HepG2 (cell line): ENCODE data around the gene MAMSTR. TPM values are rescaled to one million over a fixed set of nuclear protein-coding genes. Genes with fewer than 3 reads are reported as not detected.

Experiments used
- ETV5 ChIP-seq: IDR thresholded peaks from 2 replicates; pipeline ENCODE4 v1.6.1; 2018; ENCODE audit warnings: missing biosample characterization, missing genetic modification reagents, inconsistent platforms, borderline replicate concordance
- FOXA3 ChIP-seq: IDR thresholded peaks from 2 replicates; pipeline ENCODE4 v1.6.1; 2016; ENCODE audit warnings: missing genetic modification reagents, missing compliant biosample characterization
- GATAD2A ChIP-seq: IDR thresholded peaks from 2 replicates; pipeline ENCODE4 v1.6.1; 2016
- HNF4A ChIP-seq: sonication (generic); formaldehyde crosslinking; IDR thresholded peaks from 2 replicates; pipeline ENCODE4 v1.4.0; 2020; ENCODE audit warnings: missing genetic modification reagents
- KDM1A ChIP-seq: IDR thresholded peaks from 2 replicates; pipeline ENCODE4 v1.6.1; 2016; ENCODE audit warnings: missing compliant biosample characterization
- MED1 ChIP-seq: sonication (generic); formaldehyde crosslinking; IDR thresholded peaks from 2 replicates; pipeline ENCODE4 v1.4.0; 2020; ENCODE audit warnings: missing genetic modification reagents
- MEIS2 ChIP-seq: sonication (generic); formaldehyde crosslinking; IDR thresholded peaks from 2 replicates; pipeline ENCODE4 v1.9.0; 2021; ENCODE audit warnings: mild to moderate bottlenecking, missing genetic modification reagents
- MTA1 ChIP-seq: sonication (generic); formaldehyde crosslinking; IDR thresholded peaks from 2 replicates; pipeline ENCODE4 v1.4.0; 2020; ENCODE audit warnings: missing genetic modification reagents, mild to moderate bottlenecking, borderline replicate concordance
- PCBP2 ChIP-seq: fragments of 200-400 bp; formaldehyde crosslinking; optimal IDR thresholded peaks from 2 replicates; pipeline ENCODE3; 2018; ENCODE audit warnings: low read length, low read depth; ENCODE audit not compliant: poor library complexity, severe bottlenecking
- POLR2A ChIP-seq, 2 experiments: IDR thresholded peaks; 2 replicates each; pipeline ENCODE4 v1.6.1; 2011; ENCODE audit warnings: low read depth in 2 of 2, low read length in 2 of 2, mild to moderate bottlenecking in 1 of 2, moderate library complexity in 1 of 2; ENCODE audit not compliant: insufficient read depth in 1 of 2
- RBFOX2 ChIP-seq: fragments of 200-400 bp; formaldehyde crosslinking; IDR thresholded peaks from 2 replicates; pipeline ENCODE4 v1.6.1; 2017; ENCODE audit warnings: low read depth, mild to moderate bottlenecking, low read length
- SOX5 ChIP-seq: IDR thresholded peaks from 2 replicates; pipeline ENCODE4 v1.6.1; 2016; ENCODE audit warnings: borderline replicate concordance
- SOX6 ChIP-seq, 2 experiments: fragments of 450-650 bp in 1 of 2; sonication (generic) in 1 of 2; formaldehyde crosslinking in 1 of 2; IDR thresholded peaks; 2 replicates each; pipeline versions ENCODE4 v1.4.0 to v1.6.1; 2017 to 2020; ENCODE audit warnings: antibody characterized with exemption in 1 of 2, mild to moderate bottlenecking in 1 of 2, missing genetic modification reagents in 1 of 2
- TBL1XR1 ChIP-seq: fragments of 150-350 bp; IDR thresholded peaks from 2 replicates; pipeline ENCODE4 v1.6.1; 2014; ENCODE audit warnings: borderline replicate concordance, low read length; ENCODE audit not compliant: partially characterized antibody
- ZNF10 ChIP-seq: sonication (generic); formaldehyde crosslinking; IDR thresholded peaks from 2 replicates; pipeline ENCODE4 v1.4.0; 2020; ENCODE audit warnings: mild to moderate bottlenecking, low read depth, missing genetic modification reagents, borderline replicate concordance
- ZNF431 ChIP-seq: sonication (generic); formaldehyde crosslinking; IDR thresholded peaks from 2 replicates; pipeline ENCODE4 v1.9.0; 2022; ENCODE audit warnings: missing genetic modification reagents, low read depth, mild to moderate bottlenecking, borderline replicate concordance
- ZNF556 ChIP-seq: sonication (generic); formaldehyde crosslinking; IDR thresholded peaks from 2 replicates; pipeline ENCODE4 v1.4.0; 2020; ENCODE audit warnings: mild to moderate bottlenecking, missing genetic modification reagents, borderline replicate concordance
- ZNF570 ChIP-seq: sonication (generic); formaldehyde crosslinking; IDR thresholded peaks from 2 replicates; pipeline ENCODE4 v1.4.0; 2020; ENCODE audit warnings: mild to moderate bottlenecking, missing genetic modification reagents, borderline replicate concordance
- polyA plus RNA-seq, 8 experiments: library from polyadenylated mRNA; depleted of rRNA in 3 of 8; stranded (reverse) in 7 of 8; unstranded in 1 of 8; fragments of >200 nt; fragmentation: Illumina TruSeq in 4 of 8; extraction: Trizol in 4 of 8; gene quantifications; 2 replicates each; pipeline versions ENCODE4 v1.2.1 to v1.2.3, GENCODE V29; 2011 to 2016; ENCODE audit warnings: low read depth in 4 of 8, missing spikeins in 1 of 8, mixed read lengths in 1 of 8; ENCODE audit not compliant: insufficient read depth in 1 of 8
- total RNA-seq, 5 experiments: library from RNA; depleted of rRNA; stranded (reverse); fragments of >200 nt; fragmentation: Illumina TruSeq; extraction: Trizol; gene quantifications; 2 replicates each; pipeline ENCODE4 v1.2.3, GENCODE V29; 2016; ENCODE audit warnings: low read depth in 1 of 5
- TF ChIP-seq, protein P1 (sequence below): sonication (generic); formaldehyde crosslinking; IDR thresholded peaks from 2 replicates; pipeline ENCODE4 v1.4.0; 2020; ENCODE audit warnings: missing genetic modification reagents
- TF ChIP-seq, protein P2 (sequence below): sonication (generic); formaldehyde crosslinking; IDR thresholded peaks from 2 replicates; pipeline ENCODE4 v1.8.0; 2022; ENCODE audit warnings: missing genetic modification reagents, mild to moderate bottlenecking, inconsistent platforms, borderline replicate concordance
- TF ChIP-seq, protein P3 (sequence below): IDR thresholded peaks from 2 replicates; pipeline ENCODE4 v1.4.0; 2020; ENCODE audit warnings: mild to moderate bottlenecking, missing genetic modification reagents
- TF ChIP-seq, protein P4 (sequence below): sonication (generic); formaldehyde crosslinking; IDR thresholded peaks from 2 replicates; pipeline ENCODE4 v1.4.0; 2020; ENCODE audit warnings: missing genetic modification reagents, borderline replicate concordance

MAMSTR gene
- total and polyA plus RNA-seq, 2 of the 13 experiments (the other 11 are each of a cell fraction or from before 2014, with no cell fraction given), result 2.2 to 2.4 TPM

DNA sequence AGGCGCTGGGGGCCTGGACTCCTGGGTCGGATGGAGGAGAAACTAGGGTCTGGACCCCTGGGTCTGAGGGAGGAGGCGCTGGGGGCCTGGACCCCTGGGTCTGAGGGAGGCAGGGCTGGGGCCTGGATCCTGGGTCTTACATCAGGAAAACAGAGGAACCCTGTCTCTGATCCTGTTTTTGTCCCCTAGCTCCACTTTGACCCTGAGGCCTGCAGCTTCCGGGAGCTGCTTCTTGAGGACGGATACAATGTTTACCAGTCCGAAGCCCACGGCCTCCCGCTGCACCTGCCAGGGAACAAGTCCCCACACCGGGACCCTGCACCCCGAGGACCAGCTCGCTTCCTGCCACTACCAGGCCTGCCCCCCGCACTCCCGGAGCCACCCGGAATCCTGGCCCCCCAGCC, 38.2 kb upstream of the MAMSTR start (continued):
- no peak for TF ChIP-seq PCBP2
- TF ChIP-seq ZNF570 (CRISPR knock-in tag), result no peak
- TF ChIP-seq MEIS2 (CRISPR knock-in tag), result 0 out of 2 replicates have a peak, but pooled peaks have one; percentile 22
- no peak for TF ChIP-seq SOX6 (IDR thresholded peaks at IDR 0.05)
- peak; percentile 50 for TF ChIP-seq SOX6 (CRISPR knock-in tag; IDR thresholded peaks at IDR 0.05)
- TF ChIP-seq, protein P1, sequence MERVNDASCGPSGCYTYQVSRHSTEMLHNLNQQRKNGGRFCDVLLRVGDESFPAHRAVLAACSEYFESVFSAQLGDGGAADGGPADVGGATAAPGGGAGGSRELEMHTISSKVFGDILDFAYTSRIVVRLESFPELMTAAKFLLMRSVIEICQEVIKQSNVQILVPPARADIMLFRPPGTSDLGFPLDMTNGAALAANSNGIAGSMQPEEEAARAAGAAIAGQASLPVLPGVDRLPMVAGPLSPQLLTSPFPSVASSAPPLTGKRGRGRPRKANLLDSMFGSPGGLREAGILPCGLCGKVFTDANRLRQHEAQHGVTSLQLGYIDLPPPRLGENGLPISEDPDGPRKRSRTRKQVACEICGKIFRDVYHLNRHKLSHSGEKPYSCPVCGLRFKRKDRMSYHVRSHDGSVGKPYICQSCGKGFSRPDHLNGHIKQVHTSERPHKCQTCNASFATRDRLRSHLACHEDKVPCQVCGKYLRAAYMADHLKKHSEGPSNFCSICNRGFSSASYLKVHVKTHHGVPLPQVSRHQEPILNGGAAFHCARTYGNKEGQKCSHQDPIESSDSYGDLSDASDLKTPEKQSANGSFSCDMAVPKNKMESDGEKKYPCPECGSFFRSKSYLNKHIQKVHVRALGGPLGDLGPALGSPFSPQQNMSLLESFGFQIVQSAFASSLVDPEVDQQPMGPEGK, result peak; percentile 28; the same call in 1 of the 2 replicates
- TF ChIP-seq FOXA3 (CRISPR knock-in tag), result peak; percentile 54
- no peak for TF ChIP-seq POLR2A (IDR thresholded peaks at IDR 0.05; ENCODE audit: insufficient read depth in 1 of 2, low read depth in 2 of 2, low read length in 2 of 2)
- TF ChIP-seq KDM1A (CRISPR knock-in tag), result no peak
- TF ChIP-seq, protein P2, sequence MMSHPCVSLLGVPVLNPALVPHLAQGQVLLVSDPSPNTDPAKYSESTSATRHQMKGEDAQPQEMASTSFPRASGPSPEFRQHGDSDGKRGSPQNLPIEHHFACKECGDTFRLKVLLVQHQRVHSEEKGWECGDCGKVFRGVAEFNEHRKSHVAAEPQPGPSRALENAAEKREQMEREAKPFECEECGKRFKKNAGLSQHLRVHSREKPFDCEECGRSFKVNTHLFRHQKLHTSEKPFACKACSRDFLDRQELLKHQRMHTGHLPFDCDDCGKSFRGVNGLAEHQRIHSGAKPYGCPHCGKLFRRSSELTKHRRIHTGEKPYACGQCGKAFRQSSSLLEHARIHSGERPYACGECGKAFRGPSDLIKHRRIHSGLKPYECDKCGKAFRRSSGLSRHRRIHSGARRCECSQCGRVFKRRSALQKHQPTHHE (CRISPR knock-in tag), result no peak
- TF ChIP-seq HNF4A (CRISPR knock-in tag), result peak; percentile 67
- TF ChIP-seq, protein P3, sequence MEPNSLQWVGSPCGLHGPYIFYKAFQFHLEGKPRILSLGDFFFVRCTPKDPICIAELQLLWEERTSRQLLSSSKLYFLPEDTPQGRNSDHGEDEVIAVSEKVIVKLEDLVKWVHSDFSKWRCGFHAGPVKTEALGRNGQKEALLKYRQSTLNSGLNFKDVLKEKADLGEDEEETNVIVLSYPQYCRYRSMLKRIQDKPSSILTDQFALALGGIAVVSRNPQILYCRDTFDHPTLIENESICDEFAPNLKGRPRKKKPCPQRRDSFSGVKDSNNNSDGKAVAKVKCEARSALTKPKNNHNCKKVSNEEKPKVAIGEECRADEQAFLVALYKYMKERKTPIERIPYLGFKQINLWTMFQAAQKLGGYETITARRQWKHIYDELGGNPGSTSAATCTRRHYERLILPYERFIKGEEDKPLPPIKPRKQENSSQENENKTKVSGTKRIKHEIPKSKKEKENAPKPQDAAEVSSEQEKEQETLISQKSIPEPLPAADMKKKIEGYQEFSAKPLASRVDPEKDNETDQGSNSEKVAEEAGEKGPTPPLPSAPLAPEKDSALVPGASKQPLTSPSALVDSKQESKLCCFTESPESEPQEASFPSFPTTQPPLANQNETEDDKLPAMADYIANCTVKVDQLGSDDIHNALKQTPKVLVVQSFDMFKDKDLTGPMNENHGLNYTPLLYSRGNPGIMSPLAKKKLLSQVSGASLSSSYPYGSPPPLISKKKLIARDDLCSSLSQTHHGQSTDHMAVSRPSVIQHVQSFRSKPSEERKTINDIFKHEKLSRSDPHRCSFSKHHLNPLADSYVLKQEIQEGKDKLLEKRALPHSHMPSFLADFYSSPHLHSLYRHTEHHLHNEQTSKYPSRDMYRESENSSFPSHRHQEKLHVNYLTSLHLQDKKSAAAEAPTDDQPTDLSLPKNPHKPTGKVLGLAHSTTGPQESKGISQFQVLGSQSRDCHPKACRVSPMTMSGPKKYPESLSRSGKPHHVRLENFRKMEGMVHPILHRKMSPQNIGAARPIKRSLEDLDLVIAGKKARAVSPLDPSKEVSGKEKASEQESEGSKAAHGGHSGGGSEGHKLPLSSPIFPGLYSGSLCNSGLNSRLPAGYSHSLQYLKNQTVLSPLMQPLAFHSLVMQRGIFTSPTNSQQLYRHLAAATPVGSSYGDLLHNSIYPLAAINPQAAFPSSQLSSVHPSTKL (CRISPR knock-in tag), result peak; percentile 53
- peak; percentile 81 for TF ChIP-seq MED1 (CRISPR knock-in tag)
- no peak for TF ChIP-seq ZNF10 (CRISPR knock-in tag)
- no peak for TF ChIP-seq ZNF431
- TF ChIP-seq RBFOX2, result no peak
- TF ChIP-seq TBL1XR1, result no peak
- peak; percentile 80 for TF ChIP-seq GATAD2A
- TF ChIP-seq SOX5 (CRISPR knock-in tag), result peak; percentile 18; the same call in 1 of the 2 replicates
- peak; percentile 88 for TF ChIP-seq ETV5 (CRISPR knock-in tag)
- no peak for TF ChIP-seq ZNF556
- TF ChIP-seq, protein P4, sequence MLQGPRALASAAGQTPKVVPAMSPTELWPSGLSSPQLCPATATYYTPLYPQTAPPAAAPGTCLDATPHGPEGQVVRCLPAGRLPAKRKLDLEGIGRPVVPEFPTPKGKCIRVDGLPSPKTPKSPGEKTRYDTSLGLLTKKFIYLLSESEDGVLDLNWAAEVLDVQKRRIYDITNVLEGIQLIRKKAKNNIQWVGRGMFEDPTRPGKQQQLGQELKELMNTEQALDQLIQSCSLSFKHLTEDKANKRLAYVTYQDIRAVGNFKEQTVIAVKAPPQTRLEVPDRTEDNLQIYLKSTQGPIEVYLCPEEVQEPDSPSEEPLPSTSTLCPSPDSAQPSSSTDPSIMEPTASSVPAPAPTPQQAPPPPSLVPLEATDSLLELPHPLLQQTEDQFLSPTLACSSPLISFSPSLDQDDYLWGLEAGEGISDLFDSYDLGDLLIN, result no peak
- TF ChIP-seq MTA1, result peak; percentile 55; the same call in 1 of the 2 replicates
